A549 (cell line): Measurements from ENCODE around the gene LNX2. TPM values are rescaled to one million over a fixed set of nuclear protein-coding genes. Genes with fewer than 3 reads are reported as not detected.

Experiments
- ATAC-seq, 2 experiments: fragments of 200-7000 bp in 1 of 2; fragments of >200 bp in 1 of 2; cut with Nextera tagmentation in 1 of 2; cut with Tn5 transposase in 1 of 2; 3 replicates each; pipeline versions ENCODE4 v1.8.0 to v1.9.1; 2018 to 2020; ENCODE audit warnings: mild to moderate bottlenecking in 1 of 2, moderate library complexity in 1 of 2
- CTCF ChIA-PET: fragments of 300-600 bp; sonication (Branson Sonifier 250); formaldehyde crosslinking; extraction: SDS; loops from one replicate; lab custom pipeline; 2021; ENCODE audit warnings: antibody characterized with exemption, inconsistent platforms; lab: Yijun Ruan, JAX
- POLR2A ChIA-PET: fragments of 350-600 bp; formaldehyde crosslinking; extraction: SDS; loops from one replicate; lab custom pipeline; 2021; ENCODE audit warnings: antibody characterized with exemption, inconsistent platforms; lab: Yijun Ruan, JAX
- DNase-seq, 2 experiments: peaks; one replicate each; pipeline versions ENCODE4 v3.0.0 to v3.0.0-alpha.2; 2011 to 2016; ENCODE audit warnings: low read depth in 1 of 2, low spot score in 1 of 2
- FAIRE-seq: peaks from 2 replicates; lab custom pipeline; 2011; peaks lifted over from hg19 to GRCh38; lab: Jason Lieb, UNC
- H3K27ac ChIP-seq, 2 experiments: fragments of >200 bp; sonication (Bioruptor Twin); formaldehyde crosslinking; 3 replicates each; pipeline ENCODE4 v1.5.1; 2016 to 2017
- H3K4me1 ChIP-seq: fragments of >200 bp; sonication (Bioruptor Twin); formaldehyde crosslinking; 3 replicates; pipeline ENCODE4 v1.6.1; 2016
- H3K4me2 ChIP-seq: fragments of >200 bp; sonication (Bioruptor Twin); formaldehyde crosslinking; 3 replicates; pipeline ENCODE4 v1.6.1; 2016
- H3K4me3 ChIP-seq: fragments of >200 bp; sonication (Bioruptor Twin); formaldehyde crosslinking; 3 replicates; pipeline ENCODE4 v1.5.1; 2016
- H3K9me3 ChIP-seq: fragments of >200 bp; sonication (Bioruptor Twin); formaldehyde crosslinking; 3 replicates; pipeline ENCODE4 v1.6.1; 2016
- CBX8 ChIP-seq: fragments of 200-600 bp; sonication (generic); IDR thresholded peaks from 2 replicates; pipeline ENCODE4 v1.6.1; 2016
- CEBPB ChIP-seq, 2 experiments: fragments of >200 bp in 1 of 2; sonication (Bioruptor Twin) in 1 of 2; formaldehyde crosslinking in 1 of 2; IDR thresholded peaks; 2 replicates each; pipeline ENCODE4 v1.6.1; 2012 to 2016
- HDAC2 ChIP-seq: fragments of 200-600 bp; sonication (generic); IDR thresholded peaks from 2 replicates; pipeline ENCODE4 v1.6.1; 2016
- HEYL ChIP-seq: fragments of 250-450 bp; sonication (Bioruptor Pico); IDR thresholded peaks from 2 replicates; pipeline ENCODE4 v1.8.0; 2021; ENCODE audit warnings: mild to moderate bottlenecking, moderate library complexity
- HOXA7 ChIP-seq: fragments of 250-450 bp; sonication (Bioruptor Pico); IDR thresholded peaks from 2 replicates; pipeline ENCODE4 v1.5.0; 2020; ENCODE audit warnings: mild to moderate bottlenecking, moderate library complexity
- HOXB5 ChIP-seq: fragments of 250-450 bp; sonication (Bioruptor Pico); IDR thresholded peaks from 2 replicates; pipeline ENCODE4 v1.5.0; 2020; ENCODE audit warnings: mild to moderate bottlenecking, moderate library complexity
- JUN ChIP-seq, 2 experiments: fragments of >200 bp; sonication (Bioruptor Twin); formaldehyde crosslinking; IDR thresholded peaks; 2 replicates in 1 of 2; 3 replicates in 1 of 2; pipeline ENCODE4 v1.6.1; 2016 to 2017
- JUNB ChIP-seq: fragments of >200 bp; sonication (Bioruptor Twin); formaldehyde crosslinking; IDR thresholded peaks from 2 replicates; pipeline ENCODE4 v1.6.1; 2016
- KDM1A ChIP-seq: fragments of 200-600 bp; sonication (generic); IDR thresholded peaks from 2 replicates; pipeline ENCODE4 v1.6.1; 2016; ENCODE audit warnings: low read depth, mild to moderate bottlenecking
- NFE2L2 ChIP-seq: fragments of 150-350 bp; conservative IDR thresholded peaks from 2 replicates; pipeline ENCODE4 v1.6.1; 2014; ENCODE audit warnings: low read length
- PBX3 ChIP-seq: IDR thresholded peaks from 2 replicates; pipeline ENCODE4 v1.6.1; 2012
- PHF8 ChIP-seq: fragments of 200-600 bp; sonication (generic); IDR thresholded peaks from 2 replicates; pipeline ENCODE4 v1.6.1; 2016; ENCODE audit warnings: low read depth, mild to moderate bottlenecking, antibody characterized with exemption, moderate library complexity, borderline replicate concordance
- RFX5 ChIP-seq: fragments of 450-650 bp; IDR thresholded peaks from 2 replicates; pipeline ENCODE4 v1.7.1; 2014; ENCODE audit warnings: antibody characterized with exemption, mild to moderate bottlenecking, moderate library complexity
- TFCP2L1 ChIP-seq: fragments of 250-450 bp; sonication (Bioruptor Pico); IDR thresholded peaks from 2 replicates; pipeline ENCODE4 v1.5.0; 2021; ENCODE audit warnings: mild to moderate bottlenecking
- ZNF302 ChIP-seq: fragments of 250-450 bp; sonication (Bioruptor Pico); IDR thresholded peaks from 2 replicates; pipeline ENCODE4 v1.9.0; 2021; ENCODE audit warnings: inconsistent platforms, mild to moderate bottlenecking, moderate library complexity
- ZSCAN20 ChIP-seq: fragments of 250-450 bp; sonication (Bioruptor Pico); IDR thresholded peaks from 2 replicates; pipeline ENCODE4 v1.8.0; 2022; ENCODE audit warnings: mild to moderate bottlenecking, moderate library complexity
- WGBS: methylation state at CpG from one replicate; pipeline ENCODE4 v1.1.6; 2017; ENCODE audit errors: missing lambda C conversion rate; 5-methylcytosine and 5-hydroxymethylcytosine counted together
- polyA plus RNA-seq, 4 experiments: library from polyadenylated mRNA; depleted of rRNA in 3 of 4; stranded (reverse); fragments of >200 nt; fragmentation: RNase III in 1 of 4; extraction: RNeasy Plus Mini Kit Qiagen cat#74134 plus additional on column Dnase treatment in 1 of 4; gene quantifications; 2 replicates in 3 of 4; 3 replicates in 1 of 4; pipeline ENCODE4 v1.2.3, GENCODE V29; 2011 to 2017
- TF ChIP-seq, protein P1 (sequence below): fragments of 250-450 bp; sonication (Bioruptor Pico); IDR thresholded peaks from 2 replicates; pipeline ENCODE4 v1.5.0; 2021; ENCODE audit warnings: mild to moderate bottlenecking, moderate library complexity, borderline replicate concordance
- TF ChIP-seq, protein P2 (sequence below): fragments of 250-450 bp; sonication (Bioruptor Pico); IDR thresholded peaks from 2 replicates; pipeline ENCODE4 v1.5.0; 2020; ENCODE audit warnings: low read depth, mild to moderate bottlenecking, moderate library complexity
- TF ChIP-seq, protein P3 (sequence below): fragments of 200-600 bp; sonication (generic); IDR thresholded peaks from 2 replicates; pipeline ENCODE4 v1.6.1; 2016; ENCODE audit warnings: antibody characterized with exemption, mild to moderate bottlenecking, moderate library complexity

The LNX2 gene
- polyA plus RNA-seq, 2 of the 4 experiments (the other 2 are of a cell fraction): 3.3 to 6.3 TPM

DNA sequence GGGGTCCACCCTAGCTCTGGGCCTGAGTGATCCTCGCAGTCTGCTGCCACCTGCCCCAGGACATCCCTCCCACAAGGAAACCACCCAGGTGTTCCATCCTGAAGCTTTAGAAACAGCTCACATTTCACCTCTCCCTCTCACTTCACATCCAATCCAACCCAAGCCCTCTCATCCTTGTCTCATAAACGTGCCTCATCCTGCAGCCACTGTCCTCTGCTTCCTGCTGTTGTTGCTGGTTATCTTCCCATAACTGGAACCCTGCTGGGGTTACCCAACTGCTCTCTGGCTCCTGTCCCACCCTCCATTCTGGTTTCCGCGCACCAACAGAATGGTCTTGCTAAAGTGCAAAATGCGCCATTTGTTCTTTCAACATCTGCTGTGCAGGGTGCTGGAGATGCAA lies 110.2 kb downstream of the LNX2 start:
- Histone ChIP-seq H3K4me3 (no peak overlapping the region), H3K27ac (no peak overlapping the region), H3K4me2 (no peak overlapping the region), H3K4me1 (no peaks in the 10 kb centered on the region), H3K9me3 (no peaks in the 10 kb centered on the region)
- WGBS: 54% methylated on average over 5 of the region's 5 CpGs
- FAIRE-seq (no peak), ATAC-seq (no peak), DNase-seq (no peak)
- TF ChIP-seq, protein P1, sequence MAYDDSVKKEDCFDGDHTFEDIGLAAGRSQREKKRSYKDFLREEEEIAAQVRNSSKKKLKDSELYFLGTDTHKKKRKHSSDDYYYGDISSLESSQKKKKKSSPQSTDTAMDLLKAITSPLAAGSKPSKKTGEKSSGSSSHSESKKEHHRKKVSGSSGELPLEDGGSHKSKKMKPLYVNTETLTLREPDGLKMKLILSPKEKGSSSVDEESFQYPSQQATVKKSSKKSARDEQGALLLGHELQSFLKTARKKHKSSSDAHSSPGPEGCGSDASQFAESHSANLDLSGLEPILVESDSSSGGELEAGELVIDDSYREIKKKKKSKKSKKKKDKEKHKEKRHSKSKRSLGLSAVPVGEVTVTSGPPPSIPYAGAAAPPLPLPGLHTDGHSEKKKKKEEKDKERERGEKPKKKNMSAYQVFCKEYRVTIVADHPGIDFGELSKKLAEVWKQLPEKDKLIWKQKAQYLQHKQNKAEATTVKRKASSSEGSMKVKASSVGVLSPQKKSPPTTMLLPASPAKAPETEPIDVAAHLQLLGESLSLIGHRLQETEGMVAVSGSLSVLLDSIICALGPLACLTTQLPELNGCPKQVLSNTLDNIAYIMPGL (CRISPR knock-in tag): no peak
- TF ChIP-seq KDM1A (no peak), PHF8 (no peak), HEYL (no peak), ZNF302 (no peak), HDAC2 (no peak), ZSCAN20 (CRISPR knock-in tag) (no peak), CEBPB (IDR thresholded peaks at IDR 0.05) (no peak), JUNB (no peak), HOXA7 (CRISPR knock-in tag) (no peak), PBX3 (no peak), RFX5 (no peak), NFE2L2 (no peak), JUN (IDR thresholded peaks at IDR 0.05) (no peak), CBX8 (no peak)
- TF ChIP-seq, protein P2, sequence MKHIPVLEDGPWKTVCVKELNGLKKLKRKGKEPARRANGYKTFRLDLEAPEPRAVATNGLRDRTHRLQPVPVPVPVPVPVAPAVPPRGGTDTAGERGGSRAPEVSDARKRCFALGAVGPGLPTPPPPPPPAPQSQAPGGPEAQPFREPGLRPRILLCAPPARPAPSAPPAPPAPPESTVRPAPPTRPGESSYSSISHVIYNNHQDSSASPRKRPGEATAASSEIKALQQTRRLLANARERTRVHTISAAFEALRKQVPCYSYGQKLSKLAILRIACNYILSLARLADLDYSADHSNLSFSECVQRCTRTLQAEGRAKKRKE (CRISPR knock-in tag): no peak
- TF ChIP-seq, protein P3, sequence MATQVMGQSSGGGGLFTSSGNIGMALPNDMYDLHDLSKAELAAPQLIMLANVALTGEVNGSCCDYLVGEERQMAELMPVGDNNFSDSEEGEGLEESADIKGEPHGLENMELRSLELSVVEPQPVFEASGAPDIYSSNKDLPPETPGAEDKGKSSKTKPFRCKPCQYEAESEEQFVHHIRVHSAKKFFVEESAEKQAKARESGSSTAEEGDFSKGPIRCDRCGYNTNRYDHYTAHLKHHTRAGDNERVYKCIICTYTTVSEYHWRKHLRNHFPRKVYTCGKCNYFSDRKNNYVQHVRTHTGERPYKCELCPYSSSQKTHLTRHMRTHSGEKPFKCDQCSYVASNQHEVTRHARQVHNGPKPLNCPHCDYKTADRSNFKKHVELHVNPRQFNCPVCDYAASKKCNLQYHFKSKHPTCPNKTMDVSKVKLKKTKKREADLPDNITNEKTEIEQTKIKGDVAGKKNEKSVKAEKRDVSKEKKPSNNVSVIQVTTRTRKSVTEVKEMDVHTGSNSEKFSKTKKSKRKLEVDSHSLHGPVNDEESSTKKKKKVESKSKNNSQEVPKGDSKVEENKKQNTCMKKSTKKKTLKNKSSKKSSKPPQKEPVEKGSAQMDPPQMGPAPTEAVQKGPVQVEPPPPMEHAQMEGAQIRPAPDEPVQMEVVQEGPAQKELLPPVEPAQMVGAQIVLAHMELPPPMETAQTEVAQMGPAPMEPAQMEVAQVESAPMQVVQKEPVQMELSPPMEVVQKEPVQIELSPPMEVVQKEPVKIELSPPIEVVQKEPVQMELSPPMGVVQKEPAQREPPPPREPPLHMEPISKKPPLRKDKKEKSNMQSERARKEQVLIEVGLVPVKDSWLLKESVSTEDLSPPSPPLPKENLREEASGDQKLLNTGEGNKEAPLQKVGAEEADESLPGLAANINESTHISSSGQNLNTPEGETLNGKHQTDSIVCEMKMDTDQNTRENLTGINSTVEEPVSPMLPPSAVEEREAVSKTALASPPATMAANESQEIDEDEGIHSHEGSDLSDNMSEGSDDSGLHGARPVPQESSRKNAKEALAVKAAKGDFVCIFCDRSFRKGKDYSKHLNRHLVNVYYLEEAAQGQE: no peak
- CTCF ChIA-PET: no interaction called here
- POLR2A ChIA-PET: no interaction called here

GRCh38 chr13:27508802-27509201 lies 111.5 kb downstream of the LNX2 start:
- no peaks in the 10 kb centered on the region for H3K4me1 ChIP-seq
- WGBS: 68% methylated on average over 9 of the region's 9 CpGs
- H3K4me3 ChIP-seq: no peak overlapping the region
- ChIA-PET CTCF (interaction anchor here (1.6 kb wide), 1 partner anchor 24 kb away, joined by 6 read pairs; no protein-coding TSS in a partner anchor), POLR2A (no interaction called here)
- DNase-seq (no peak), ATAC-seq (no peak), FAIRE-seq (no peak)
- no peak overlapping the region for H3K27ac ChIP-seq
- H3K4me2 ChIP-seq: no peak overlapping the region
- TF ChIP-seq HOXB5 (no peak), RFX5 (no peak), TFCP2L1 (no peak), KDM1A (no peak), CEBPB (IDR thresholded peaks at IDR 0.05) (no peak)
- no peaks in the 10 kb centered on the region for H3K9me3 ChIP-seq
